Activated T-cell treated with anti-CD3 and anti-CD28 coated beads, Interleukin-2, amount 50 U/mL, for 48 hours (primary cell): ENCODE results near the gene IQCN.

ENCODE experiments used
- DNase-seq, 2 experiments: peaks; one replicate each; pipeline ENCODE4 v3.0.0-alpha.2; 2020

Gene IQCN

GRCh38 chr19:18304458-18305310 is 30.4 kb upstream of the IQCN start:
- peak; percentile 90 to 92 for DNase-seq

- DNase-seq = peak; percentile 67 to 69
These were observed 29.9 kb upstream of the IQCN start for GRCh38 chr19:18304208-18304457.

GRCh38 chr19:18301718-18302111 is 27.5 kb upstream of the IQCN start:
- DNase-seq = no peak

- DNase-seq = no peak
These were observed 26.9 kb upstream of the IQCN start for GRCh38 chr19:18300930-18301717.

GRCh38 chr19:18299654-18300053 is 25.4 kb upstream of the IQCN start:
- no peak for DNase-seq

GRCh38 chr19:18298601-18299000 is 24.3 kb upstream of the IQCN start:
- no peak for DNase-seq

GRCh38 chr19:18297308-18297707 is 23.1 kb upstream of the IQCN start:
- no peak for DNase-seq

- no peak for DNase-seq
These were observed 20.8 kb upstream of the IQCN start for GRCh38 chr19:18295034-18295451.

- peak; percentile 90 to 94 for DNase-seq
These were observed 20.2 kb upstream of the IQCN start for GRCh38 chr19:18294467-18294864.

- DNase-seq = no peak
These were observed 19.6 kb upstream of the IQCN start for GRCh38 chr19:18293642-18294466.

- DNase-seq = peak; percentile 80 to 82
These were observed 18.8 kb upstream of the IQCN start for GRCh38 chr19:18292810-18293641.

GRCh38 chr19:18292462-18292809 is 18.2 kb upstream of the IQCN start:
- peak in 1 of 2 experiments; percentile 65 for DNase-seq

- DNase-seq = peak; percentile 94 to 95
These were observed 17.6 kb upstream of the IQCN start for GRCh38 chr19:18291590-18292461.

GRCh38 chr19:18291019-18291524 is 16.8 kb upstream of the IQCN start:
- no peak for DNase-seq

- peak; percentile 95 to 97 for DNase-seq
These were observed 16.2 kb upstream of the IQCN start for GRCh38 chr19:18290302-18291018.

- peak in 1 of 2 experiments; percentile 55 for DNase-seq
These were observed 15.4 kb upstream of the IQCN start for GRCh38 chr19:18289471-18290301.

GRCh38 chr19:18287836-18288772 is 13.9 kb upstream of the IQCN start:
- DNase-seq = peak in 1 of 2 experiments; percentile 24

- peak in 1 of 2 experiments; percentile 24 for DNase-seq
These were observed 12.9 kb upstream of the IQCN start for GRCh38 chr19:18286973-18287635.
